Sigmoid colon (tissue), 3 donors: ENCODE data around the gene MDGA2.

Source experiments
- CTCF ChIP-seq, 4 experiments: fragments of 450-650 bp in 3 of 4; fragments of 200-600 bp in 1 of 4; IDR thresholded peaks; one replicate each; pipeline ENCODE4 v1.5.1; 2016 to 2019; ENCODE audit warnings: antibody characterized with exemption in 4 of 4, mild to moderate bottlenecking in 3 of 4, moderate library complexity in 2 of 4
- POLR2A ChIP-seq, 2 donors: fragments of 450-650 bp; IDR thresholded peaks; one replicate each; pipeline ENCODE4 v1.6.1; 2016; ENCODE audit warnings: antibody characterized with exemption in 2 of 2, mild to moderate bottlenecking in 2 of 2, moderate library complexity in 2 of 2

- TF ChIP-seq CTCF (IDR thresholded peaks at IDR 0.05), result no peak
- TF ChIP-seq POLR2A (IDR thresholded peaks at IDR 0.05), result no peak
Observed at GRCh38 chr14:47297374-47297773, 378.0 kb downstream of the MDGA2 start.
